IMR-90 (cell line): Measurements from ENCODE around the gene POLR3GL. TPM values are rescaled to one million over a fixed set of nuclear protein-coding genes. Genes with fewer than 3 reads are reported as not detected.

ENCODE experiments used
- ATAC-seq: fragments of 200-7000 bp; cut with Tn5 transposase; 2 replicates; pipeline ENCODE4 v1.9.1; 2020; ENCODE audit warnings: low read depth, mild to moderate bottlenecking, moderate library complexity
- BruUV-seq: library from RNA; stranded (reverse); fragments of 400-500 nt; replicated peaks from 2 replicates; lab custom pipeline; 2021; lab: Mats Ljungman, UMichigan
- CTCF ChIA-PET: fragments of 300-600 bp; formaldehyde crosslinking; extraction: SDS; loops from one replicate; lab custom pipeline; 2021; ENCODE audit warnings: antibody characterized with exemption; lab: Yijun Ruan, JAX
- POLR2A ChIA-PET: fragments of 300-600 bp; sonication (Branson Sonifier 250); formaldehyde crosslinking; loops from one replicate; lab custom pipeline; 2022; ENCODE audit warnings: antibody characterized with exemption; ENCODE audit not compliant: unreplicated experiment; lab: Charles Lee
- DNase-seq: peaks from one replicate; pipeline ENCODE4 v3.0.0; 2013
- H2AFZ ChIP-seq: replicated peaks from 2 replicates; pipeline ENCODE3; 2013; ENCODE audit warnings: low read length, mild to moderate bottlenecking; ENCODE audit not compliant: poor library complexity
- H2AK5ac ChIP-seq: 2 replicates; pipeline ENCODE4 v1.6.1; 2013; ENCODE audit warnings: low read depth, low read length, inconsistent platforms
- H2AK9ac ChIP-seq: replicated peaks from 2 replicates; pipeline ENCODE3; 2013; ENCODE audit warnings: mild to moderate bottlenecking, low read depth, low read length, moderate library complexity; ENCODE audit not compliant: poor library complexity
- H2BK120ac ChIP-seq: 2 replicates; pipeline ENCODE4 v1.6.1; 2013; ENCODE audit warnings: low read depth, low read length, inconsistent platforms
- H2BK15ac ChIP-seq: 3 replicates; pipeline ENCODE4 v1.6.1; 2013; ENCODE audit warnings: low read depth, low read length, inconsistent platforms
- H2BK20ac ChIP-seq: 2 replicates; pipeline ENCODE4 v1.6.1; 2013; ENCODE audit warnings: low read depth, mild to moderate bottlenecking, inconsistent platforms, low read length, moderate library complexity
- H2BK5ac ChIP-seq: 2 replicates; pipeline ENCODE4 v1.6.1; 2013; ENCODE audit warnings: mild to moderate bottlenecking, low read depth, low read length, inconsistent platforms; ENCODE audit not compliant: poor library complexity, severe bottlenecking
- H3K14ac ChIP-seq: replicated peaks from 2 replicates; pipeline ENCODE4 v1.6.1; 2013; ENCODE audit warnings: low read depth, low read length, inconsistent platforms
- H3K18ac ChIP-seq: 2 replicates; pipeline ENCODE4 v1.6.1; 2013; ENCODE audit warnings: low read depth, low read length, control low read depth
- H3K23ac ChIP-seq: 2 replicates; pipeline ENCODE4 v1.6.1; 2013; ENCODE audit warnings: low read depth, low read length, inconsistent platforms
- H3K27ac ChIP-seq: 2 replicates; pipeline ENCODE4 v1.5.1; 2013; ENCODE audit warnings: mild to moderate bottlenecking, control low read depth, low read length; ENCODE audit not compliant: insufficient read depth
- H3K27me3 ChIP-seq: 2 replicates; pipeline ENCODE4 v1.6.1; 2013; ENCODE audit warnings: low read length; ENCODE audit not compliant: control insufficient read depth, insufficient read depth
- H3K36me3 ChIP-seq: 2 replicates; pipeline ENCODE4 v1.6.1; 2013; ENCODE audit warnings: low read length, mixed read lengths; ENCODE audit not compliant: control insufficient read depth, insufficient read depth
- H3K4ac ChIP-seq: 2 replicates; pipeline ENCODE4 v1.6.1; 2013; ENCODE audit warnings: low read depth, low read length, inconsistent platforms
- H3K4me1 ChIP-seq: 2 replicates; pipeline ENCODE4 v1.6.1; 2013; ENCODE audit warnings: low read length, mixed read lengths; ENCODE audit not compliant: control insufficient read depth, insufficient read depth
- H3K4me2 ChIP-seq: 2 replicates; pipeline ENCODE4 v1.6.1; 2013; ENCODE audit warnings: low read depth, mild to moderate bottlenecking, control low read depth, low read length, moderate library complexity
- H3K4me3 ChIP-seq: 2 replicates; pipeline ENCODE4 v1.5.1; 2013; ENCODE audit warnings: low read depth, mild to moderate bottlenecking, control low read depth, low read length, moderate library complexity; ENCODE audit not compliant: insufficient read depth
- H3K56ac ChIP-seq: 2 replicates; pipeline ENCODE4 v1.6.1; 2013; ENCODE audit warnings: low read length, inconsistent platforms; ENCODE audit not compliant: insufficient read depth; ENCODE audit errors: extremely low read depth
- H3K79me1 ChIP-seq, 2 experiments: 2 replicates each; pipeline ENCODE4 v1.6.1; 2013; ENCODE audit warnings: low read length in 2 of 2, inconsistent platforms in 1 of 2, low read depth in 1 of 2
- H3K9ac ChIP-seq: 2 replicates; pipeline ENCODE4 v1.6.1; 2013; ENCODE audit warnings: low read depth, low read length, control low read depth
- H3K9me1 ChIP-seq: 2 replicates; pipeline ENCODE4 v1.6.1; 2013; ENCODE audit warnings: low read length, inconsistent platforms; ENCODE audit not compliant: insufficient read depth
- H3K9me3 ChIP-seq: 2 replicates; pipeline ENCODE4 v1.6.1; 2013; ENCODE audit warnings: low read length; ENCODE audit not compliant: control insufficient read depth, insufficient read depth
- H4K20me1 ChIP-seq: 2 replicates; pipeline ENCODE4 v1.6.1; 2013; ENCODE audit warnings: low read length, inconsistent platforms; ENCODE audit not compliant: insufficient read depth
- H4K5ac ChIP-seq: 2 replicates; pipeline ENCODE4 v1.6.1; 2013; ENCODE audit warnings: mild to moderate bottlenecking, low read depth, low read length, control low read depth
- H4K8ac ChIP-seq, 2 experiments: 2 replicates each; pipeline ENCODE4 v1.6.1; 2013; ENCODE audit warnings: low read depth in 2 of 2, low read length in 2 of 2, control low read depth in 1 of 2, inconsistent platforms in 1 of 2
- H4K91ac ChIP-seq: 2 replicates; pipeline ENCODE4 v1.6.1; 2013; ENCODE audit warnings: low read depth, low read length, inconsistent platforms; ENCODE audit not compliant: insufficient read depth
- MAZ ChIP-seq: IDR thresholded peaks from 2 replicates; pipeline ENCODE4 v1.6.1; 2012; ENCODE audit warnings: low read depth, mild to moderate bottlenecking, low read length, improper control_type of control experiment, moderate library complexity, borderline replicate concordance
- RAD21 ChIP-seq: IDR thresholded peaks from 2 replicates; pipeline ENCODE4 v1.6.1; 2012; ENCODE audit warnings: low read length, improper control_type of control experiment
- WGBS, 2 experiments: methylation state at CpG; one replicate each; pipeline versions ENCODE4 v1.1.5 to v1.1.7; 2013; ENCODE audit warnings: missing lambda C conversion rate in 2 of 2; ENCODE audit not compliant: insufficient read length in 1 of 2; ENCODE audit errors: extremely low coverage in 2 of 2; 5-methylcytosine and 5-hydroxymethylcytosine counted together
- dilution Hi-C: fragments of 300-500 bp; cut with HindIII; formaldehyde crosslinking; loops from one replicate; pipeline ENCODE4 v1.14.3; 2018; ENCODE audit warnings: low sequenced_read_pairs; ENCODE audit not compliant: unreplicated experiment
- in situ Hi-C: fragments of 300-500 bp; cut with MboI; formaldehyde crosslinking; loops from 3 replicates; pipeline ENCODE4 v1.14.3; 2019; ENCODE audit warnings: low sequenced_read_pairs, inconsistent platforms, mixed read lengths
- intact Hi-C: fragments of 100-400 bp; cut with micrococcal nuclease; formaldehyde crosslinking; loops from 2 replicates; pipeline ENCODE4 v1.10.0; 2022
- polyA plus RNA-seq, 3 experiments: library from polyadenylated mRNA; depleted of rRNA; stranded (reverse); fragments of >200 nt; gene quantifications; 2 replicates each; pipeline ENCODE4 v1.2.3, GENCODE V29; 2012; ENCODE audit warnings: low replicate concordance in 1 of 3
- total RNA-seq: library from RNA; depleted of rRNA; stranded (reverse); fragments of >200 nt; gene quantifications from 2 replicates; pipeline ENCODE4 v1.2.3, GENCODE V29; 2012

The POLR3GL gene
- total and polyA plus RNA-seq, 2 of the 4 experiments (the other 2 are of a cell fraction), result 7.9 to 16.3 TPM

GRCh38 chr1:145952903-145953302, 11.6 kb upstream of the POLR3GL start:
- WGBS, 2 experiments, result no CpG with 5 or more reads among the region's 3 CpGs
- no peak overlapping the region for H3K4ac ChIP-seq
- peaks cover 36 to 80% of the 10 kb centered on the region in 2 experiments for H3K79me1 ChIP-seq
- no peak overlapping the region for H3K4me2 ChIP-seq
- H2AK9ac ChIP-seq, result no peak overlapping the region
- in situ Hi-C loops (no loop called here), dilution Hi-C loops (no loop called here), intact Hi-C loops (loop anchor here (10.0 kb wide), 1 partner anchor 58 kb away; no protein-coding TSS in a partner anchor)
- TF ChIP-seq RAD21 (no peak), MAZ (no peak)
- H4K20me1 ChIP-seq, result peaks cover 24% of the 10 kb centered on the region; the same call in 1 of the 2 replicates
- H3K36me3 ChIP-seq, result peaks cover 11% of the 10 kb centered on the region
- no peaks in the 10 kb centered on the region for H3K27me3 ChIP-seq
- H2BK5ac ChIP-seq, result no peak overlapping the region
- peaks cover 2% of the 10 kb centered on the region; the same call in 1 of the 2 replicates for H3K4me1 ChIP-seq
- no peak overlapping the region for H2AFZ ChIP-seq
- H3K27ac ChIP-seq, result no peak overlapping the region
- peaks cover 18% of the 10 kb centered on the region for H3K9me1 ChIP-seq
- H2AK5ac ChIP-seq, result no peak overlapping the region
- no peak overlapping the region for H2BK15ac ChIP-seq
- CTCF ChIA-PET, result no interaction called here
- H3K18ac ChIP-seq, result no peak overlapping the region
- no peak overlapping the region for H3K9ac ChIP-seq
- DNase-seq, result no peak
- no peaks in the 10 kb centered on the region for H3K9me3 ChIP-seq
- POLR2A ChIA-PET, result no interaction called here
- BruUV-seq, result no TSS peak
- H3K23ac ChIP-seq, result no peak overlapping the region
- ATAC-seq, result no peak
- H2BK120ac ChIP-seq, result no peak overlapping the region
- H3K56ac ChIP-seq, result no peak overlapping the region
- no peak overlapping the region for H4K8ac ChIP-seq
- H4K91ac ChIP-seq, result no peak overlapping the region
- no peak overlapping the region for H2BK20ac ChIP-seq
- no peak overlapping the region for H3K14ac ChIP-seq
- no peak overlapping the region for H3K4me3 ChIP-seq
- H4K5ac ChIP-seq, result no peak overlapping the region
